Loucy (cell line): Measurements from ENCODE around the gene GPR152.

Experiments used
- H2AFZ ChIP-seq: fragments of 200-600 bp; sonication (generic); 2 replicates; pipeline ENCODE4 v1.6.0; 2016; ENCODE audit warnings: antibody characterized with exemption, mild to moderate bottlenecking, low read length, moderate library complexity
- H3F3A ChIP-seq: fragments of 200-600 bp; 2 replicates; pipeline ENCODE4 v1.6.0; 2016; ENCODE audit warnings: antibody characterized with exemption, low read depth, mild to moderate bottlenecking
- H3K27me3 ChIP-seq: fragments of 200-600 bp; sonication (generic); 2 replicates; pipeline ENCODE4 v1.6.1; 2014; ENCODE audit warnings: low read length, mild to moderate bottlenecking; ENCODE audit not compliant: insufficient read depth, poor library complexity, severe bottlenecking
- H3K36me3 ChIP-seq: fragments of 200-600 bp; sonication (generic); 2 replicates; pipeline ENCODE4 v1.6.1; 2016; ENCODE audit warnings: low read length; ENCODE audit not compliant: insufficient read depth
- H3K4me1 ChIP-seq: fragments of 200-600 bp; sonication (generic); 2 replicates; pipeline ENCODE4 v1.5.1; 2014; ENCODE audit warnings: low read length, mild to moderate bottlenecking; ENCODE audit not compliant: insufficient read depth, poor library complexity, severe bottlenecking
- H3K4me2 ChIP-seq: fragments of 200-600 bp; sonication (generic); 2 replicates; pipeline ENCODE4 v1.6.0; 2014; ENCODE audit warnings: antibody characterized with exemption, low read length, low read depth, mild to moderate bottlenecking; ENCODE audit not compliant: poor library complexity, severe bottlenecking
- H3K4me3 ChIP-seq: fragments of 200-600 bp; sonication (generic); 2 replicates; pipeline ENCODE4 v1.5.1; 2014; ENCODE audit warnings: low read length, mild to moderate bottlenecking, mixed read lengths; ENCODE audit not compliant: poor library complexity, severe bottlenecking
- H3K79me2 ChIP-seq: fragments of 200-600 bp; sonication (generic); 2 replicates; pipeline ENCODE4 v1.6.1; 2014; ENCODE audit warnings: low read length; ENCODE audit not compliant: insufficient read depth
- H3K9ac ChIP-seq: fragments of 200-600 bp; sonication (generic); 2 replicates; pipeline ENCODE4 v1.6.0; 2014; ENCODE audit warnings: mild to moderate bottlenecking, low read depth, low read length, moderate library complexity; ENCODE audit not compliant: poor library complexity, severe bottlenecking
- H3K9me2 ChIP-seq: fragments of 200-600 bp; sonication (generic); replicated peaks from 2 replicates; pipeline ENCODE4 v1.6.1; 2016; ENCODE audit warnings: low read depth, low read length, mixed read lengths
- H3K9me3 ChIP-seq: fragments of 200-600 bp; sonication (generic); 2 replicates; pipeline ENCODE4 v1.6.1; 2014; ENCODE audit warnings: mild to moderate bottlenecking, antibody characterized with exemption, low read length, low read depth; ENCODE audit not compliant: insufficient read depth
- H4K20me1 ChIP-seq: fragments of 200-600 bp; sonication (generic); 2 replicates; pipeline ENCODE4 v1.6.0; 2014; ENCODE audit warnings: antibody characterized with exemption, low read length, mild to moderate bottlenecking; ENCODE audit not compliant: insufficient read depth, poor library complexity, severe bottlenecking
- CTCF ChIP-seq: fragments of 200-600 bp; sonication (generic); conservative IDR thresholded peaks from 2 replicates; pipeline ENCODE4 v1.5.1; 2014; ENCODE audit warnings: mild to moderate bottlenecking, antibody characterized with exemption, low read length
- EZH2phosphoT487 ChIP-seq: fragments of 200-600 bp; IDR thresholded peaks from 2 replicates; pipeline ENCODE4 v1.6.1; 2018; ENCODE audit warnings: antibody characterized with exemption, mild to moderate bottlenecking, moderate library complexity, borderline replicate concordance

The GPR152 gene

GRCh38 chr11:67494371-67495233 lies 42.1 kb upstream of the GPR152 start:
- no peaks in the 10 kb centered on the region for H3K27me3 ChIP-seq
- no peak overlapping the region for H3K4me2 ChIP-seq
- H4K20me1 ChIP-seq = no peaks in the 10 kb centered on the region
- no peaks in the 10 kb centered on the region for H3K4me1 ChIP-seq
- no peaks in the 10 kb centered on the region for H3K9me3 ChIP-seq
- H3K9ac ChIP-seq = no peak overlapping the region
- TF ChIP-seq EZH2phosphoT487 (no peak), CTCF (no peak)
- H2AFZ ChIP-seq = no peak overlapping the region
- no peaks in the 10 kb centered on the region for H3K9me2 ChIP-seq
- H3K79me2 ChIP-seq = no peaks in the 10 kb centered on the region
- H3K4me3 ChIP-seq = no peak overlapping the region
- peaks cover 27% of the 10 kb centered on the region; the same call in 1 of the 2 replicates for H3K36me3 ChIP-seq
- no peaks in the 10 kb centered on the region for H3F3A ChIP-seq

- H3K4me2 ChIP-seq = no peak overlapping the region
- H3K9me2 ChIP-seq = no peaks in the 10 kb centered on the region
- no peaks in the 10 kb centered on the region for H3K9me3 ChIP-seq
- no peaks in the 10 kb centered on the region for H4K20me1 ChIP-seq
- no peak overlapping the region for H2AFZ ChIP-seq
- H3K36me3 ChIP-seq = peaks cover 30% of the 10 kb centered on the region; the same call in 1 of the 2 replicates
- no peaks in the 10 kb centered on the region for H3K4me1 ChIP-seq
- H3F3A ChIP-seq = no peaks in the 10 kb centered on the region
- H3K9ac ChIP-seq = no peak overlapping the region
- H3K79me2 ChIP-seq = no peaks in the 10 kb centered on the region
- H3K4me3 ChIP-seq = no peak overlapping the region
- H3K27me3 ChIP-seq = no peaks in the 10 kb centered on the region
- TF ChIP-seq CTCF (no peak), EZH2phosphoT487 (no peak)
Observed at GRCh38 chr11:67493548-67494370, 41.2 kb upstream of the GPR152 start.

GRCh38 chr11:67492801-67493547 lies 40.4 kb upstream of the GPR152 start:
- H3K9me2 ChIP-seq = no peaks in the 10 kb centered on the region
- no peaks in the 10 kb centered on the region for H3K4me1 ChIP-seq
- H3F3A ChIP-seq = no peaks in the 10 kb centered on the region
- no peak overlapping the region for H3K4me3 ChIP-seq
- H3K27me3 ChIP-seq = no peaks in the 10 kb centered on the region
- no peak overlapping the region for H3K4me2 ChIP-seq
- peaks cover under 1% of the 10 kb centered on the region; the same call in 1 of the 2 replicates for H3K79me2 ChIP-seq
- H3K9ac ChIP-seq = no peak overlapping the region
- TF ChIP-seq EZH2phosphoT487 (no peak), CTCF (no peak)
- H2AFZ ChIP-seq = no peak overlapping the region
- H3K36me3 ChIP-seq = peaks cover 32% of the 10 kb centered on the region; the same call in 1 of the 2 replicates
- H3K9me3 ChIP-seq = no peaks in the 10 kb centered on the region
- H4K20me1 ChIP-seq = no peaks in the 10 kb centered on the region
